ENCODE data around the gene PXDN. TPM values are rescaled to one million over a fixed set of nuclear protein-coding genes. Genes with fewer than 3 reads are reported as not detected.

The PXDN gene
- total RNA-seq, 6 experiments from 2014 or later, result 283 to 403 (median 323) TPM

DNA sequence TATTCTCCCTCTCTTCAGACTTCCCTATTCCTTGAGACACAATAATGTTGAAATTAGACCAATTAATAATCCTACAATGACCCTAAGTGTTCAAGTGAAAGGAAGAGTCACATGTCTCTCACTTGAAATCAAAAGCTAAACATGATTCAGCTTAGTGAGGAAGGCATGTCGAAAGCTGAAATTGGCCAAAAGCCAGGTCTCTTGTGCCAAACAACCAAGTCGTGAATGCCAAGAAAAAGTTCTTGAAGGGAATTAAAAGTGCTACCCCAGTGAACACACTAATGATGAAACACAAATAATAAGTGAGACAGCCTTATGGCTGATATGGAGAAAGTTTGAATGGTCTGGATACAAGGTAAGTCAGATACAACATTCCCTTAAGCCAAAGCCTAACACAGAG, 115.4 kb downstream of the PXDN start:
- no peak for DNase-seq
- no peak overlapping the region for H3K4me3 Mint-ChIP-seq
- H3K36me3 Mint-ChIP-seq (ENCODE audit: low read depth), result peaks cover 50% of the 10 kb centered on the region
- no peak overlapping the region for H3K27ac Mint-ChIP-seq
- H3K9me3 Mint-ChIP-seq, result no peaks in the 10 kb centered on the region
- TF ChIP-seq, protein P1, sequence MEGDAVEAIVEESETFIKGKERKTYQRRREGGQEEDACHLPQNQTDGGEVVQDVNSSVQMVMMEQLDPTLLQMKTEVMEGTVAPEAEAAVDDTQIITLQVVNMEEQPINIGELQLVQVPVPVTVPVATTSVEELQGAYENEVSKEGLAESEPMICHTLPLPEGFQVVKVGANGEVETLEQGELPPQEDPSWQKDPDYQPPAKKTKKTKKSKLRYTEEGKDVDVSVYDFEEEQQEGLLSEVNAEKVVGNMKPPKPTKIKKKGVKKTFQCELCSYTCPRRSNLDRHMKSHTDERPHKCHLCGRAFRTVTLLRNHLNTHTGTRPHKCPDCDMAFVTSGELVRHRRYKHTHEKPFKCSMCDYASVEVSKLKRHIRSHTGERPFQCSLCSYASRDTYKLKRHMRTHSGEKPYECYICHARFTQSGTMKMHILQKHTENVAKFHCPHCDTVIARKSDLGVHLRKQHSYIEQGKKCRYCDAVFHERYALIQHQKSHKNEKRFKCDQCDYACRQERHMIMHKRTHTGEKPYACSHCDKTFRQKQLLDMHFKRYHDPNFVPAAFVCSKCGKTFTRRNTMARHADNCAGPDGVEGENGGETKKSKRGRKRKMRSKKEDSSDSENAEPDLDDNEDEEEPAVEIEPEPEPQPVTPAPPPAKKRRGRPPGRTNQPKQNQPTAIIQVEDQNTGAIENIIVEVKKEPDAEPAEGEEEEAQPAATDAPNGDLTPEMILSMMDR (IDR thresholded peaks at IDR 0.05), result no peak
- peaks cover 2% of the 10 kb centered on the region for H3K27me3 Mint-ChIP-seq (ENCODE audit: insufficient read depth)
- H3K4me1 Mint-ChIP-seq (ENCODE audit: low read depth), result peaks cover 54% of the 10 kb centered on the region

DNA sequence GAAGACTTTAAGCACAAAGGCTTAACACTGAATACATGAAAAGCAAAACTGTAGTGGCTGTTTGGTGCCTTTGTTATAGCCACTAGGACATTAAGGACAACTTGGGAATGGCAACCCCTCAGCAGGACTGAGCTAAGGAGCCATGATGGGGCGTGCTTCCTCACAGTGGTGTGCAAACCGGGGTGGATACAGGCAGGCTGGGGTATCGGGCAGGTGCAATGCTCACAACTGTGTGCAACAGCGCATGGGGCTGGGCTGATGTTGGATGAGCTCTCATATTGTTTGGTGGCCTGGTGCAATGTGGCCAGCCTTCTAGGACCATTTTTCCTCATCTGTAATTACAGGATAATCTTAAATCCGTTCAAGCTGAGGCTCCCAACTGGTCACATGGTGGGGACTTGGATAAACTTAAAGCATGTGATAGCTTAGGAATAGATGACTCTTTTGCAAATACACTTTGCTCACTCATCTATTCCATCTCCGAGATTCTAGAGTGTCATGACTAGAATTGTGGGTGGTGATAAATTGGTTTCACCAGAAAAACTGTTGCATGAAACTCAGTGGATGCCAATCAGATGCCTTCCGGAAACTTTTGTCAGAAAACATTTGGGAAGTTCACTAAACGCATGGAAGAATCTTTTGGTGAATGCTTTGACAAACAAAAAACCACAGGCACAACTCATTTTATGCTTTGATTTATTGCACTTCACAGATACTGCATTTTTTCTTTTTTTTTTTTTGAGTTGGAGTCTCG, 116.5 kb downstream of the PXDN start:
- peaks cover 2% of the 10 kb centered on the region for H3K27me3 Mint-ChIP-seq (ENCODE audit: insufficient read depth)
- TF ChIP-seq, protein P1 (IDR thresholded peaks at IDR 0.05), result no peak
- peaks cover 54% of the 10 kb centered on the region for H3K4me1 Mint-ChIP-seq (ENCODE audit: low read depth)
- H3K27ac Mint-ChIP-seq, result no peak overlapping the region
- peaks cover 39% of the 10 kb centered on the region for H3K36me3 Mint-ChIP-seq (ENCODE audit: low read depth)
- H3K9me3 Mint-ChIP-seq, result no peaks in the 10 kb centered on the region
- DNase-seq, result no peak
- no peak overlapping the region for H3K4me3 Mint-ChIP-seq

DNA sequence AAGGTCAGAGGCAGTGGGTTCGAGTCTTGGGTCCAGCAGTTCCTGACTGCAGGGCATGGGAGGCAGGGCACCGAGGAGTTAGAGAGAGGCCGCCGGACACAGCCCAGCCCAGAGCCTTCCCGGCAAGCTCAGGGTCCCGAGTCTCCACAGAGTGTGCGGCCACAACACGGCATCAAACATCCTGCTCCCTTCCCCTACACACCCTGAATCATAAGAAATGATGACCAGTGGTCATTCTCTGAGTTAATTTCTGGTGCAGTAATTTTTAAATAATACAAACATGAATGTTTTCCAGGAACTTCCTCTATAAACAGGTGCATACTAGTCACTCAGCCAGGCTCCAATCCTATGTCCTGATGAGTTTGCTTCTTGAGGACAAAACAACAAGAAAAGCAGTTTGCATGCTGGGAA, 118.0 kb downstream of the PXDN start:
- H3K27ac Mint-ChIP-seq, result no peak overlapping the region
- H3K27me3 Mint-ChIP-seq (ENCODE audit: insufficient read depth), result peaks cover 1% of the 10 kb centered on the region
- H3K9me3 Mint-ChIP-seq, result no peaks in the 10 kb centered on the region
- peak overlapping the region; percentile 27 for H3K4me3 Mint-ChIP-seq
- DNase-seq, result peak; percentile 20
- TF ChIP-seq, protein P1 (IDR thresholded peaks at IDR 0.05), result no peak
- H3K4me1 Mint-ChIP-seq (ENCODE audit: low read depth), result peaks cover 40% of the 10 kb centered on the region
- H3K36me3 Mint-ChIP-seq (ENCODE audit: low read depth), result peaks cover 24% of the 10 kb centered on the region

DNA sequence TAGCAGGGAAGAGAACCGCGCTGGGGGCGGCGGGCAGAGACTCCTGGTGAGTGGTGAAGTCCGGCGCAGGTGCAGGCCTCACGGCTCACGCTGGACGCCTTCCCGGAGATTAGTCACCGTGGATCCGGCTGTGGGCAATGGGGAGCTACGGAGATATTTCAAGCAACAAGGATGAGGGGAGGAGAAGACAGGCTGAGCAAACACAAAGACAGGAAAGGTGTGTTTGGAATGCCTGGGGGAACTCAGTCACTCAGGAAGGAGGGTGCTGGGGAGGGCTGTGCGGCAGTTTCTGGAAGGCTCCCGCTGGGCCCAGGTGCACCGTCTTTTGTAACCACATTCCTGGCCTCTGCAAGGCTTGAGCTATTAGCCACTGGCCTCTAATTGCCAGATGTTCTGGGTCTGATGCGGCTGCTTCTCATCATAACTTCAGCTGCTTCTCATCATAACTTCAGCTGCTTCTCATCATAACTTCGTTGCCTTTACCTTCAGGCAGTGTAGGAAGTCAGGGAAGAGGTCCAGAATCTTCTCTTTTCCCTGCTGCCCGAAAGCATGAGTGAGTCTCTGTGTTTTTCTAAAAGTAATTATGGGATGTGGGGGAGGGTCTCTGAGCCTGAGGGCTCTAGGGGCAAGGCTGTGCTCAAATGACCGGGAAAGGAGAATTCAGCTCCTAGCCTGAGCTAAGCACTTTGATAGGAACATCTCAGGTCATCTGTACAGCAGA, 118.9 kb downstream of the PXDN start:
- Mint-ChIP-seq H3K36me3 (ENCODE audit: low read depth) (peaks cover 19% of the 10 kb centered on the region), H3K4me3 (peak overlapping the region; percentile 27), H3K9me3 (no peaks in the 10 kb centered on the region), H3K27ac (peak overlapping the region; percentile 55), H3K27me3 (ENCODE audit: insufficient read depth) (peaks cover 5% of the 10 kb centered on the region), H3K4me1 (ENCODE audit: low read depth) (peaks cover 37% of the 10 kb centered on the region)
- TF ChIP-seq, protein P1 (IDR thresholded peaks at IDR 0.05), result no peak
- peak; percentile 54 for DNase-seq

DNA sequence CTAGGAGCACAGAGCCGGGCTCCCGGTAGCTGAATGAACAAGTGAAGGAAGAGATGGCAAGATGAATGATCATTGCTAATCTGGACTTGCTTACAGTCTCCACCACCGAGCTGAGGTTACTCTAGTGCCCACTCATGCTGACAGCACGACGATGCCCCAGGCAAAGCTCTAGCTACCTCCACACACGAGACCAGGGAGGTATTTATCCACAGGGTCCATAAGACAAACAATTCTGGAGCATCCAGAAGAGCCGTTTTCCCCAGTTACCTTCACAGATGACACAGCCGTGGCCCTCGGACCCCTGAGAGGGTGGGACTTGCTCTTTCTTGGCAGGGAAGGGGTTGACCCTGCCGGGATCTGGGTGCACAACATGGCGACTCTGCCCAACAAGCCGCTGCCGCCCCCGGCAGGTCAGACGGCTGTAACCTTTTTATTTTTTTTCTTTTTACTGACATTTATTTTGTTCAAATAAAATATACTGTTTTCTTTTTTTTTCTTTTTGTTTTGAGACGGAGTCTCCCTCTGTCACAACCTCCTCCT, 120.3 kb downstream of the PXDN start:
- TF ChIP-seq, protein P1 (IDR thresholded peaks at IDR 0.05), result no peak
- Mint-ChIP-seq H3K4me3 (no peak overlapping the region), H3K4me1 (ENCODE audit: low read depth) (peaks cover 36% of the 10 kb centered on the region), H3K27ac (no peak overlapping the region), H3K9me3 (no peaks in the 10 kb centered on the region), H3K36me3 (ENCODE audit: low read depth) (peaks cover 4% of the 10 kb centered on the region), H3K27me3 (ENCODE audit: insufficient read depth) (peaks cover 7% of the 10 kb centered on the region)
- no peak for DNase-seq

Data from HFFc6 (cell line).